HEK293 (cell line): ENCODE data around the gene SLC25A25.

Experiments used
- MZF1 ChIP-seq: fragments of 450-650 bp; formaldehyde crosslinking; IDR thresholded peaks from 2 replicates; pipeline ENCODE4 v1.5.1; 2017; ENCODE audit warnings: missing biosample characterization, missing genetic modification characterization, borderline replicate concordance
- ZNF175 ChIP-seq: fragments of 450-650 bp; formaldehyde crosslinking; IDR thresholded peaks from 2 replicates; pipeline ENCODE4 v1.5.1; 2016; ENCODE audit warnings: missing biosample characterization, missing genetic modification characterization
- ZNF24 ChIP-seq: fragments of 450-650 bp; formaldehyde crosslinking; IDR thresholded peaks from 2 replicates; pipeline ENCODE4 v1.5.1; 2016; ENCODE audit warnings: missing biosample characterization, missing genetic modification characterization
- ZNF416 ChIP-seq: fragments of 450-650 bp; formaldehyde crosslinking; IDR thresholded peaks from 2 replicates; pipeline ENCODE4 v1.5.1; 2016; ENCODE audit warnings: missing biosample characterization, missing genetic modification characterization
- ZNF501 ChIP-seq: fragments of 450-650 bp; formaldehyde crosslinking; IDR thresholded peaks from 2 replicates; pipeline ENCODE4 v1.5.1; 2016; ENCODE audit warnings: missing biosample characterization, missing genetic modification characterization
- ZNF610 ChIP-seq: fragments of 450-650 bp; formaldehyde crosslinking; IDR thresholded peaks from 2 replicates; pipeline ENCODE4 v1.5.1; 2016; ENCODE audit warnings: missing biosample characterization, missing genetic modification characterization, borderline replicate concordance
- ZNF660 ChIP-seq: fragments of 450-650 bp; IDR thresholded peaks from 2 replicates; pipeline ENCODE4 v1.5.1; 2018; ENCODE audit warnings: missing biosample characterization, mild to moderate bottlenecking, missing genetic modification characterization
- ZNF830 ChIP-seq: fragments of 450-650 bp; IDR thresholded peaks from 2 replicates; pipeline ENCODE4 v1.5.0; 2018; ENCODE audit warnings: missing biosample characterization, missing genetic modification characterization, low read depth, mild to moderate bottlenecking, moderate library complexity
- TF ChIP-seq, protein P1 (sequence below): fragments of 450-650 bp; formaldehyde crosslinking; IDR thresholded peaks from 2 replicates; pipeline ENCODE4 v1.5.1; 2016; ENCODE audit warnings: missing biosample characterization, missing genetic modification characterization
- TF ChIP-seq, protein P2 (sequence below): fragments of 450-650 bp; formaldehyde crosslinking; IDR thresholded peaks from 2 replicates; pipeline ENCODE4 v1.5.1; 2016; ENCODE audit warnings: missing biosample characterization, missing genetic modification characterization
- TF ChIP-seq, protein P3 (sequence below): fragments of 450-650 bp; formaldehyde crosslinking; IDR thresholded peaks from 2 replicates; pipeline ENCODE4; 2016; ENCODE audit warnings: missing biosample characterization, missing genetic modification characterization
- TF ChIP-seq, protein P4 (sequence below): fragments of 450-650 bp; formaldehyde crosslinking; IDR thresholded peaks from 2 replicates; pipeline ENCODE4 v1.5.1; 2016; ENCODE audit warnings: missing biosample characterization, missing genetic modification characterization

- TF ChIP-seq ZNF416 (no peak), ZNF501 (tag by site-specific recombination) (no peak), ZNF24 (tag by site-specific recombination) (no peak), ZNF660 (tag by site-specific recombination) (no peak), ZNF175 (no peak), MZF1 (tag by site-specific recombination) (no peak), ZNF610 (tag by site-specific recombination) (no peak), ZNF830 (tag by site-specific recombination) (no peak)
- TF ChIP-seq, protein P1, sequence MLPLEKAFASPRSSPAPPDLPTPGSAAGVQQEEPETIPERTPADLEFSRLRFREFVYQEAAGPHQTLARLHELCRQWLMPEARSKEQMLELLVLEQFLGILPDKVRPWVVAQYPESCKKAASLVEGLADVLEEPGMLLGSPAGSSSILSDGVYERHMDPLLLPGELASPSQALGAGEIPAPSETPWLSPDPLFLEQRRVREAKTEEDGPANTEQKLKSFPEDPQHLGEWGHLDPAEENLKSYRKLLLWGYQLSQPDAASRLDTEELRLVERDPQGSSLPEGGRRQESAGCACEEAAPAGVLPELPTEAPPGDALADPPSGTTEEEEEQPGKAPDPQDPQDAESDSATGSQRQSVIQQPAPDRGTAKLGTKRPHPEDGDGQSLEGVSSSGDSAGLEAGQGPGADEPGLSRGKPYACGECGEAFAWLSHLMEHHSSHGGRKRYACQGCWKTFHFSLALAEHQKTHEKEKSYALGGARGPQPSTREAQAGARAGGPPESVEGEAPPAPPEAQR (tag by site-specific recombination) = no peak
- TF ChIP-seq, protein P2, sequence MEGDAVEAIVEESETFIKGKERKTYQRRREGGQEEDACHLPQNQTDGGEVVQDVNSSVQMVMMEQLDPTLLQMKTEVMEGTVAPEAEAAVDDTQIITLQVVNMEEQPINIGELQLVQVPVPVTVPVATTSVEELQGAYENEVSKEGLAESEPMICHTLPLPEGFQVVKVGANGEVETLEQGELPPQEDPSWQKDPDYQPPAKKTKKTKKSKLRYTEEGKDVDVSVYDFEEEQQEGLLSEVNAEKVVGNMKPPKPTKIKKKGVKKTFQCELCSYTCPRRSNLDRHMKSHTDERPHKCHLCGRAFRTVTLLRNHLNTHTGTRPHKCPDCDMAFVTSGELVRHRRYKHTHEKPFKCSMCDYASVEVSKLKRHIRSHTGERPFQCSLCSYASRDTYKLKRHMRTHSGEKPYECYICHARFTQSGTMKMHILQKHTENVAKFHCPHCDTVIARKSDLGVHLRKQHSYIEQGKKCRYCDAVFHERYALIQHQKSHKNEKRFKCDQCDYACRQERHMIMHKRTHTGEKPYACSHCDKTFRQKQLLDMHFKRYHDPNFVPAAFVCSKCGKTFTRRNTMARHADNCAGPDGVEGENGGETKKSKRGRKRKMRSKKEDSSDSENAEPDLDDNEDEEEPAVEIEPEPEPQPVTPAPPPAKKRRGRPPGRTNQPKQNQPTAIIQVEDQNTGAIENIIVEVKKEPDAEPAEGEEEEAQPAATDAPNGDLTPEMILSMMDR (tag by site-specific recombination) = no peak
- TF ChIP-seq, protein P3, sequence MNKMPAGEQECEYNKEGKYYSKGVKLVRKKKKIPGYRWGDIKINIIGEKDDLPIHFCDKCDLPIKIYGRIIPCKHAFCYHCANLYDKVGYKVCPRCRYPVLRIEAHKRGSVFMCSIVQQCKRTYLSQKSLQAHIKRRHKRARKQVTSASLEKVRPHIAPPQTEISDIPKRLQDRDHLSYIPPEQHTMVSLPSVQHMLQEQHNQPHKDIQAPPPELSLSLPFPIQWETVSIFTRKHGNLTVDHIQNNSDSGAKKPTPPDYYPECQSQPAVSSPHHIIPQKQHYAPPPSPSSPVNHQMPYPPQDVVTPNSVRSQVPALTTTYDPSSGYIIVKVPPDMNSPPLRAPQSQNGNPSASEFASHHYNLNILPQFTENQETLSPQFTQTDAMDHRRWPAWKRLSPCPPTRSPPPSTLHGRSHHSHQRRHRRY (tag by site-specific recombination) = no peak
- TF ChIP-seq, protein P4, sequence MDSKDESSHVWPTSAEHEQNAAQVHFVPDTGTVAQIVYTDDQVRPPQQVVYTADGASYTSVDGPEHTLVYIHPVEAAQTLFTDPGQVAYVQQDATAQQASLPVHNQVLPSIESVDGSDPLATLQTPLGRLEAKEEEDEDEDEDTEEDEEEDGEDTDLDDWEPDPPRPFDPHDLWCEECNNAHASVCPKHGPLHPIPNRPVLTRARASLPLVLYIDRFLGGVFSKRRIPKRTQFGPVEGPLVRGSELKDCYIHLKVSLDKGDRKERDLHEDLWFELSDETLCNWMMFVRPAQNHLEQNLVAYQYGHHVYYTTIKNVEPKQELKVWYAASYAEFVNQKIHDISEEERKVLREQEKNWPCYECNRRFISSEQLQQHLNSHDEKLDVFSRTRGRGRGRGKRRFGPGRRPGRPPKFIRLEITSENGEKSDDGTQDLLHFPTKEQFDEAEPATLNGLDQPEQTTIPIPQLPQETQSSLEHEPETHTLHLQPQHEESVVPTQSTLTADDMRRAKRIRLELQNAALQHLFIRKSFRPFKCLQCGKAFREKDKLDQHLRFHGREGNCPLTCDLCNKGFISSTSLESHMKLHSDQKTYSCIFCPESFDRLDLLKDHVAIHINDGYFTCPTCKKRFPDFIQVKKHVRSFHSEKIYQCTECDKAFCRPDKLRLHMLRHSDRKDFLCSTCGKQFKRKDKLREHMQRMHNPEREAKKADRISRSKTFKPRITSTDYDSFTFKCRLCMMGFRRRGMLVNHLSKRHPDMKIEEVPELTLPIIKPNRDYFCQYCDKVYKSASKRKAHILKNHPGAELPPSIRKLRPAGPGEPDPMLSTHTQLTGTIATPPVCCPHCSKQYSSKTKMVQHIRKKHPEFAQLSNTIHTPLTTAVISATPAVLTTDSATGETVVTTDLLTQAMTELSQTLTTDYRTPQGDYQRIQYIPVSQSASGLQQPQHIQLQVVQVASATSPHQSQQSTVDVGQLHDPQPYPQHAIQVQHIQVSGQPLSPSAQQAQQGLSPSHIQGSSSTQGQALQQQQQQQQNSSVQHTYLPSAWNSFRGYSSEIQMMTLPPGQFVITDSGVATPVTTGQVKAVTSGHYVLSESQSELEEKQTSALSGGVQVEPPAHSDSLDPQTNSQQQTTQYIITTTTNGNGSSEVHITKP (tag by site-specific recombination) = no peak
These were observed 81.1 kb downstream of the SLC25A25 start, which contains the start of gene LCN2 for GRCh38 chr9:128149001-128149701.
